ENCODE results near the gene MXD4. TPM values are rescaled to one million over a fixed set of nuclear protein-coding genes. Genes with fewer than 3 reads are reported as not detected.

The MXD4 gene
- total RNA-seq, 1 donor from 2014 or later = 92.3 TPM

DNA sequence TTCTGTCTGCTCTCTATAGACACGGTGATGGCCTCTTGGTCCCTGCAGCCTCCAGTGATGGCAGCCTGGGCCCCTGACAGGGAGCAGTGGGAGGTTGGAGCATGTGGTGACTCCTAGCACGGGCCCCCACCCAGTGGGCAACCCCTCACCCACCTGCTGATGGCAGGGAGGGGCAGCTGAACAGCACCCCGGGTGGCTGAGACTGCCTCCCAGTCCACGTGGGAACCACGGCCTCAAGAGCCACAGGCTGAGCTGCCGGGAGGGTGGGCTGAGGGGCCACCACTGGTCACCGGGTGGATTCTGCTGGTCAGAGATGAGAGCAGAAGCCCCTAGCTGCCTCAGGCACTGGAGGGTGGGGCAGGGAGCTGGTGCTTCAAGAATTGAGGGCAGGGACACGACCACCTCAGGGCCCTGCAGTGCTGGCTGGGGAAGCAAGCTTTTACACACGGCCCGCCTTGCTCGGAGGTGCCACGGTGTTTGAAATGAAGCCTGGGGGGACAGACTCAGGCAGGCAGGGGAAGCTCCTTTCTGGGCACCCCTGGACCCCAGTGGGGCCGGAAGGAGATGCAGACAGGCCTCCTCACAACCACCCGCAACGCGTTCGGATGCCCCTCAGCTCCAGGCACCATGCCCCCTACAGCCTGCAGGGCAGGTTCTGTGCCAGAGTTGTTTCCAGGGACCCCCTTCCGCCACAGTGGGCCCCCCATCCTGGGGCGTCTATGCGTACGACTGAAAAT lies 13.7 kb downstream of the MXD4 start:
- Histone ChIP-seq H3K9me3 (ENCODE audit: insufficient read depth, low read depth, low read length) (no peaks in the 10 kb centered on the region), H3K4me3 (ENCODE audit: insufficient read depth, low read depth, low read length) (no peak overlapping the region), H3K36me3 (ENCODE audit: insufficient read depth, low read length) (no peaks in the 10 kb centered on the region), H3K27ac (ENCODE audit: low read depth, low read length) (no peak overlapping the region), H3K79me2 (ENCODE audit: insufficient read depth, low read length) (no peaks in the 10 kb centered on the region), H2AFZ (ENCODE audit: low read depth, low read length) (no peak overlapping the region), H3K4me1 (ENCODE audit: insufficient read depth, low read length) (no peaks in the 10 kb centered on the region), H4K20me1 (ENCODE audit: insufficient read depth, low read length) (peaks cover 50% of the 10 kb centered on the region), H3K27me3 (ENCODE audit: insufficient read depth, low read length) (no peaks in the 10 kb centered on the region), H3K9ac (ENCODE audit: low read length) (no peak overlapping the region), H3K4me2 (ENCODE audit: low read length) (no peak overlapping the region)
- Mint-ChIP-seq H3K27me3 (ENCODE audit: low read depth, unreplicated experiment) (no peaks in the 10 kb centered on the region), H3K36me3 (ENCODE audit: low read depth, unreplicated experiment) (peaks cover 4% of the 10 kb centered on the region), H3K4me1 (ENCODE audit: low read depth, unreplicated experiment) (peaks cover 9% of the 10 kb centered on the region), H3K4me3 (ENCODE audit: unreplicated experiment) (no peak overlapping the region), H3K9me3 (ENCODE audit: unreplicated experiment) (no peaks in the 10 kb centered on the region), H3K27ac (ENCODE audit: unreplicated experiment) (no peak overlapping the region)
- FAIRE-seq (no peak), DNase-seq (ENCODE audit: low read depth) (no peak)
- no peak for TF ChIP-seq EZH2 (IDR thresholded peaks at IDR 0.05; ENCODE audit: insufficient read depth, low read length)
- TF ChIP-seq, protein P1, sequence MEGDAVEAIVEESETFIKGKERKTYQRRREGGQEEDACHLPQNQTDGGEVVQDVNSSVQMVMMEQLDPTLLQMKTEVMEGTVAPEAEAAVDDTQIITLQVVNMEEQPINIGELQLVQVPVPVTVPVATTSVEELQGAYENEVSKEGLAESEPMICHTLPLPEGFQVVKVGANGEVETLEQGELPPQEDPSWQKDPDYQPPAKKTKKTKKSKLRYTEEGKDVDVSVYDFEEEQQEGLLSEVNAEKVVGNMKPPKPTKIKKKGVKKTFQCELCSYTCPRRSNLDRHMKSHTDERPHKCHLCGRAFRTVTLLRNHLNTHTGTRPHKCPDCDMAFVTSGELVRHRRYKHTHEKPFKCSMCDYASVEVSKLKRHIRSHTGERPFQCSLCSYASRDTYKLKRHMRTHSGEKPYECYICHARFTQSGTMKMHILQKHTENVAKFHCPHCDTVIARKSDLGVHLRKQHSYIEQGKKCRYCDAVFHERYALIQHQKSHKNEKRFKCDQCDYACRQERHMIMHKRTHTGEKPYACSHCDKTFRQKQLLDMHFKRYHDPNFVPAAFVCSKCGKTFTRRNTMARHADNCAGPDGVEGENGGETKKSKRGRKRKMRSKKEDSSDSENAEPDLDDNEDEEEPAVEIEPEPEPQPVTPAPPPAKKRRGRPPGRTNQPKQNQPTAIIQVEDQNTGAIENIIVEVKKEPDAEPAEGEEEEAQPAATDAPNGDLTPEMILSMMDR (IDR thresholded peaks at IDR 0.05; ENCODE audit: insufficient read depth, low read depth, low read length) = no peak

DNA sequence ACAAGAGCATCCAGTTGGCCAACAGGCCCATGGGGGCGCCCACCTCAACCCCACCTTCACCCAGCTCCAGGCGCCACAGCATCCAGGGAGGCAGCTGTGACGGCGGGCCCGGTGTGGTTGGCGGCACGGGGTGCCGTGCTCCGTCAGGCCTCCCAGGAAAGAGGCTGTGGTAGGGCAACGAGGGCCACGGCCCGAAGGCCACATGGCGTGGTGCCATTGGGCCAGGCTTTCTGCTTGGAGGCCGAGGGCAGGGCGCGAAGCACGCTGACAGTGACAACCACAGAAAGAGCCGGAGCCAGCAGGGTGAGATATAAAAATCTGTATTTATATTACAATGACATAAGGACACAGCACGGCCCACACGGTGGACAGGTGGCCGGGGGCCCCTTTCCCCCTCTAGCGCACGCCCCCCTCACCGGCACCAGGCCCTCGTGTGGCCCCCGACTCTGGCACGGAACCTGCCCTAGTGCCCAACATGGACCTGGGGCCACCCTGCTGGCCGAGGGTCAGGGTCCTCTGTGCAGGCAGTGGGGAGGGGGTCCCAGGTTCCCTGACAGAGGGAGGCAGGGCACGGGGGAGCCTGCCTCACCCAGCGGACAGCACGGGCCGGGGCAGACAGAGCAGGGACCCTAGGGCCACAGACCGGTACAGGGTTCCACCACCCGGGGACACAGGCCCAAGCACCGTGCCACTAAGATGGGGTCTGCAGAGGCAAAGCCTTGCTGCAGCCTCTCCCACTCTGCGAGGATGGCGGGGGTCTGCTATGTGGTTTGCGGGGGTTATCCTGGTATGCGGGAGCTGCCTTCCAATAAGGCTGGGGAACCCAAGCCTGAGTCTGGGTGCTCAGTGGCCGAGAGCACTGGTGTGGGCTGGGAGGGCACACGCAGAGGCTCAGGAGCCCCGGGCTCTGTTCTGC lies 14.5 kb downstream of the MXD4 start:
- no peak overlapping the region for H3K4me2 ChIP-seq (ENCODE audit: low read length)
- H3K27me3 ChIP-seq (ENCODE audit: insufficient read depth, low read length) = no peaks in the 10 kb centered on the region
- no peak overlapping the region for H3K4me3 ChIP-seq (ENCODE audit: insufficient read depth, low read depth, low read length)
- Mint-ChIP-seq H3K4me3 (ENCODE audit: unreplicated experiment) (no peak overlapping the region), H3K27me3 (ENCODE audit: low read depth, unreplicated experiment) (no peaks in the 10 kb centered on the region), H3K4me1 (ENCODE audit: low read depth, unreplicated experiment) (peaks cover 7% of the 10 kb centered on the region), H3K27ac (ENCODE audit: unreplicated experiment) (no peak overlapping the region), H3K36me3 (ENCODE audit: low read depth, unreplicated experiment) (peaks cover 4% of the 10 kb centered on the region), H3K9me3 (ENCODE audit: unreplicated experiment) (no peaks in the 10 kb centered on the region)
- DNase-seq (ENCODE audit: low read depth) (no peak), FAIRE-seq (no peak)
- no peaks in the 10 kb centered on the region for H3K36me3 ChIP-seq (ENCODE audit: insufficient read depth, low read length)
- H3K79me2 ChIP-seq (ENCODE audit: insufficient read depth, low read length) = no peaks in the 10 kb centered on the region
- TF ChIP-seq, protein P1 (IDR thresholded peaks at IDR 0.05; ENCODE audit: insufficient read depth, low read depth, low read length) = no peak
- no peak for TF ChIP-seq EZH2 (IDR thresholded peaks at IDR 0.05; ENCODE audit: insufficient read depth, low read length)
- H3K9me3 ChIP-seq (ENCODE audit: insufficient read depth, low read depth, low read length) = no peaks in the 10 kb centered on the region
- H3K9ac ChIP-seq (ENCODE audit: low read length) = no peak overlapping the region
- no peak overlapping the region for H2AFZ ChIP-seq (ENCODE audit: low read depth, low read length)
- no peaks in the 10 kb centered on the region for H3K4me1 ChIP-seq (ENCODE audit: insufficient read depth, low read length)
- H4K20me1 ChIP-seq (ENCODE audit: insufficient read depth, low read length) = peaks cover 42% of the 10 kb centered on the region
- H3K27ac ChIP-seq (ENCODE audit: low read depth, low read length) = no peak overlapping the region

All from astrocyte (in vitro differentiated cells and primary cell).